NCI-H128 (cell line): ENCODE measurements around the gene XPR1.
A peak's percentile ranks its signal among the peaks of the same experiment; 100 is the strongest.

ENCODE experiments used
- DNase-seq: peaks from one replicate; lab custom pipeline; 2025; ENCODE audit not compliant: unreplicated experiment; lab: John Stamatoyannopoulos, UW

Gene XPR1

DNA sequence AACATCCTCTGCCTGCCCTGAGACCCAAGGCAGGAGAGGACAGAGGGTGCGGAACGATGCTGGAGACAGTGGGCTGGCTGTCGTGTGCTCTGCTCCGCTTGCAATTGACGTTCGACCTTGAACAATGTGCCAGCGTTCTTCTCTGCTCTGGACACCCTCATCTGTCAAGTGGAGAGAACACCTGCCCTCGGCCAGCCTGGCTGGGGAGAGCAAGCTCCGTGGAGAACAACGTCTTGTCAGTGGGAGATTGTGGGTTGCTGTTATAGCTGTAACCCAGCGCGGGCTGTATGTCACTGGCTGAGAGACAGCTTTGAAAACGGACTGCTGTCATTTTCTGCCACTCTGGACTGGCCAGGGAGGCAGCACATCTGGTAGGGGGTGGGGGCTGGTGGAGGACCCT is 295.5 kb downstream of the XPR1 start:
- DNase-seq = no peak

DNA sequence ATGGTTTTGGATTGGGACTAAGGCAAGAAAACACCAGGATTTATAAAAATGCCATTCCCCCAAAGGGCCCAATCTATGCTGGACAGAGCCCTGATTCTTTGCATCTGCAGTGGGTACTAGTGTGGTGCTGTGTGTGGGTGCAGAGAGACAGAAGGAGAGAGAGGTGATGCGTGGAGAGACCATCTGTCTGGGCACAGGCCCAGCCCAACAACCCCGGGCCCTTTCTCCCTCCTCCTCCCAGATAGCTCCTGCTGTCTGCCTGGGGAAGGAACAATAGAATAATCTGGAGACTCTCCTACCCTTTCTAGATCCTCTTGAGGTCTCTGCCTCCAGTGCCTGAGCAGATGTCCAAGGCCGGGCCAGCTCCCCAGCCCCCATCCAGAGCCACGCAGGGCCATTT is 296.0 kb downstream of the XPR1 start:
- DNase-seq = no peak

DNA sequence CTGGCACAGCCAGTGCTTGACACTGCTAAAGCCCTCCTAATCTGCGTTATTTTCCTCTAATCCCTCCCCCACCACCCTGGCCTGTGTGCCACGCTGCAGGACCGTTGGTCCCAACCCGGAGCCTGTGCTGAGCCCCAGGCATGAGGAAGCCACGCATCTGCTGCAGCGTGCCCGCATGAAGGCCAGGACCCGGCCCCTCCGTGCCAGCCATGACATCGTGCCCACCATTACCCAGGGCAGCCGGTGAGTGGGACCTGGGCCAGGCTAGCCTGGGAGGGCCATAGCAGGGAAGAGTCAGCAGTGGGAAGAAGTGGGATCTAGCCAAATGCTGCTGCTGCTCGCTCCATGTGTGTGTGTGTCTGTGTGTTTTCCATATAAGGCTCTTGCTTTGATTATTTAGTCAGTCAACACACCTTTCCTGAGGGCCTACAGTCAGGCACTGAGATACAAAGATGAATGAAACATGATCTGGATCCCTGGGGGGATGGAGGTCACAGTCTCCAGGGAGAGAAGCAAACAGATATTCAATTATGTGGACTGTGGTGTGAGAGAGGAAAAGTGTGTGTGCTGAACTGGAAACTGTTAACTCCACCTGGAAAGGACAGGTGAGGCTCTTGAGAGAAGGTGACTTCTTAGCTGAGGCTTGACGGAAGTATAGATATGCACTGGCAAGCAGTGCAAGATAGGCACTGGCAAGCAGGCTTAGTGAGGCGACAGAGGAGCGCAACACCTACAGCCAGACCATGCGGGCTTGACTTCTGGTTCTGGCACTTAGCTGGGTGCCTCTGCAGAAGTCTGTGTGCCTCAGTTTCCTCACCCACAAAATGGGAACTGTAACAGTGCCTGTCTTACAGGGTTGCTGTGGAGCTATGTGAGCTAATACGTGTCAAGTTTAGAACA is 296.8 kb downstream of the XPR1 start:
- no peak for DNase-seq

DNA sequence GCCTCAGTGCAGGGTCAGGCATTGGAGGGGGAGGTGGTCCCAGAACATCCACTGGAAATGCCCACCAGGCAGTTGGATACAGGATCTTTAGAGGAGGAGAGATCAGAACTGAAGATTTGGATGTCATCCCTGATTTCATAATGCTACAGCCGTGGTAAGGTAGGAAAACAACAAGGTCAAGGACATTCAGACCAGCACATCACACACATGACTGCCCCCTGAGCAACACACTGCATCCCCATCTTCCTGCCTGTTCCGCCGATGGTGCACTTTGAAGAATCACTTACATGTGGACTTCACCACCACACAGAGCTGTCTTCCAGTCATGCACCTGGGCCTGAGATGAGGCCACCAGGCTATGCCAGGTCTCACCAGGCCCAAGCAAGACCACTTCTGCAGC is 297.6 kb downstream of the XPR1 start:
- DNase-seq = no peak

DNA sequence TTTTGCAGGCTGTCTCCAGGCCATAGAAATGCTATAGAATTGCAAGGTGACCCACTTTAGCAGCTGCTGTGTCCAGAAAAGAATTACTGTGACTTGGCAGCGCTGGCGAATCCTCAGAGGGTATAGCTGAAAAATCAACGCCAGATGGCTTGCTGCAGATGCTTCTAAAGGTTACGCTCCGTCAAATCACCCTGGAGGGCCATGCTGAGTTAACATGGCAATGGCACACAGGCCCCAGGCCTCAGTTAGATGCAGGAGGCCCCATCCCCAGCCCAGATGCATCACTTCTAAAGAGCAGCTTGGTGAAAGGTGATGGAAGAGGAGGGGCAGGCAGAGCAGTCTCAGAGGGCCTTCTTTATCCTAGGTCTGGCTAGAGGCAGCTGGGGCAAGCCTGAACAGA is 298.9 kb downstream of the XPR1 start:
- peak; percentile 25 for DNase-seq

DNA sequence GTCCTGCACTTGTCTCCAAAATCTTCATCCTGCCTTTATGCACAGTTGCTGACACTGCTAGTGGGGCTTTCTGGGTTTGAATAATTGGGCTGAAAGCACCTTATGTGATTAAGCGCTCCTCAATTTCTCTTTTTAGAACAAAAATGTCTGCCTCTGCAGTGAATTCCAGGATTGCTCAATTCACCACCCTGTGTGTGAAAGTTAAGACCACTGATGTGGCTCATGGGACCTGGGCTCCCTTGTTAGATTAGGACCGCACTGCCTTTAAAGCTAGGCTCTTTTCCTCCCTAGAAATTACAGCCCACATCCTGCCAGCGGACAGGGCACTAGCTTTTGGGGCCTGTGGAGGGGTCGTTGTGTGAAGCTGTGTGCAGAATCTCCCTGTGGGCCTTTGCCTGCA is 299.7 kb downstream of the XPR1 start:
- no peak for DNase-seq

DNA sequence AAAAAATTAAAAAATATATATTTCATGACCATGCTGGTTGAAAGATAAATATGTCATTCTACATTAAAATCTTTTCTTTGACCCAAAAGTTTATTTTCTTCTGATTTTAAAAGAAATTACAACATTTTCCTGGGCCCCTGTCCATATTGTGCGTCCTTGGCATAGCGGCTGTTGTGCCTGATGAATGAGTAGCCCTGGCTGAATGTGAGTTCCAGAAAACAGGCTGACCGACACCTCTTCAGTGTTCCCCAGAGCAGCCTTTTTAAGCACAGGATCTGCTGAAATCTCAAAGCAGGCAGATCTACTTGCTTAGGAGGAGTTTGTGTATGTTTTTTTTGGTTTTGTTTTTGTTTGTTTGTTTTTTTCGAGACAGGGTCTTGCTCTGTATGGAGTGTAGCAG is 300.6 kb downstream of the XPR1 start:
- DNase-seq = no peak

DNA sequence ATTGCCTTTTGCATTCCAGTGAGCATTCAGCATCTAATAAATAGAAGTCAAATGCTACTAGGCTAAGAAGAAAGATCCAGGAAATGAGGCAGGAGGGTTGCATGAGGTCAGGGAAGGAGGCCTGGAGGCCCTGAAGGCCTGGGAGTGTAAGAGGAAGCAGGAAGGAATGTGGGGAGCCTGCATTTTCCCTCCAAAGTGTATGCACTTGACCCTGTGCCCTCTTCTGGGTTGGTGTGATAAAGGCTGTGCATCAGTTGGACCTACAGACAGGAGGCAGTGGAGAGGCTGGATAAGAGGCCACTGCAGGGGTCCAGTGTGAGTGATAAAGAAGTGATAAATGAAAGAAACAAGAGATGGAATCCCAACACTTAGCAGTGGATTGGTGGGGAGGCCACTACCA is 301.3 kb downstream of the XPR1 start:
- no peak for DNase-seq

DNA sequence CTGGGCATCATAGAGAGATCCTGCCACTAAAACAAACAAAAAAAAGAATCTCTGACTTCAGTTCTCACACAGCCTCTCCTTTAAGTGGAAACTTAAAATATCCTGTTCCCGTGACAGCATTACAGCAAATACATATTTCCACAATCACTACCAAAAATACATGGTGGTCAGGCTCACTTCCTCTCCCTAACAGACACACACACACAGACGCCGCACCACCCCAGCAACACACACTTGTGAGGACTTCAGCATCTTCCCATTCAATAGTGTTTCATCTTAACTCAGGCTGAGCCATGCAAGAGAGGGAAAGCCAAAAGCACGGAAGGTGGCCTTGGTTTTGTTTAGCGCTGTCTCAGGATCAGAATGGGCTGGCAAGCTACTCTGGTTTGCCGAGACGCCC is 302.7 kb downstream of the XPR1 start:
- no peak for DNase-seq

DNA sequence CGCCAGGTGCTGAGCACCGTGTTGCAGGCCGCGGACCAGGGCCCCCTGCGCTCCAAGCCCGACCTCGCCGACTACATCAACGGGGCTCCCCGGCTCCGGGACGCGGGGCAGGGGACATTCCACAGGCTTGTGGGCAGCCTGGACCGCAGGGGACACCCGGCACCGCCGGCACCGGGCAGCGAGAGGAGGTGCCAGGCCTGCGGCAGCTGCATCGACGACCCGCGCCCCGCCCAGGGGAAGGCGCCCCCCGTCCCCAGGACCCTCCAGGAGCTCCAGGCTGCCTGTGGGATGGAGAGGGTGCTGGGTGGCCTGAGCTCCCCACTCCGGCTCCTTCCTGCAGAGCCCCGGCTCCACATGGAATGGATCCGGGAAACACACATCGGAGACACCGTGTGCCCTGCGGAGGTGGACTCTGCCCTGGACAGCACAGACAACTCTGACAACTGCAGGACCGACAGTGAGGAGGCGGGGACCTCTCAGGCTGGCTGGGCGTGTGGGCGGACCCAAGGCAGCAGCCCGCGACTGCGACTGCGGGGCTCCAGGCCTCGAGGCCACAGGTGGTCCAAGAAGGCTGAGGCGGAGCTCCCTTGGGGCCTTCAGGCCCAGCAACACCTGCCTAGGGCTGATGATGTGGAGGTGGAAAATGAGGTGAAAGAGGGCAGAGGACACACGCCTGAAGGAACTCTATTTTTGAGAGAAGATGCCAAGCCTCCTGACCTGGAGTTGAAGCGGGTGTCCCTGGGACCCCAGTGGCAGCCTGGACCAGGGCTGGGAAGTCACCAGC is 303.7 kb downstream of the XPR1 start:
- no peak for DNase-seq

DNA sequence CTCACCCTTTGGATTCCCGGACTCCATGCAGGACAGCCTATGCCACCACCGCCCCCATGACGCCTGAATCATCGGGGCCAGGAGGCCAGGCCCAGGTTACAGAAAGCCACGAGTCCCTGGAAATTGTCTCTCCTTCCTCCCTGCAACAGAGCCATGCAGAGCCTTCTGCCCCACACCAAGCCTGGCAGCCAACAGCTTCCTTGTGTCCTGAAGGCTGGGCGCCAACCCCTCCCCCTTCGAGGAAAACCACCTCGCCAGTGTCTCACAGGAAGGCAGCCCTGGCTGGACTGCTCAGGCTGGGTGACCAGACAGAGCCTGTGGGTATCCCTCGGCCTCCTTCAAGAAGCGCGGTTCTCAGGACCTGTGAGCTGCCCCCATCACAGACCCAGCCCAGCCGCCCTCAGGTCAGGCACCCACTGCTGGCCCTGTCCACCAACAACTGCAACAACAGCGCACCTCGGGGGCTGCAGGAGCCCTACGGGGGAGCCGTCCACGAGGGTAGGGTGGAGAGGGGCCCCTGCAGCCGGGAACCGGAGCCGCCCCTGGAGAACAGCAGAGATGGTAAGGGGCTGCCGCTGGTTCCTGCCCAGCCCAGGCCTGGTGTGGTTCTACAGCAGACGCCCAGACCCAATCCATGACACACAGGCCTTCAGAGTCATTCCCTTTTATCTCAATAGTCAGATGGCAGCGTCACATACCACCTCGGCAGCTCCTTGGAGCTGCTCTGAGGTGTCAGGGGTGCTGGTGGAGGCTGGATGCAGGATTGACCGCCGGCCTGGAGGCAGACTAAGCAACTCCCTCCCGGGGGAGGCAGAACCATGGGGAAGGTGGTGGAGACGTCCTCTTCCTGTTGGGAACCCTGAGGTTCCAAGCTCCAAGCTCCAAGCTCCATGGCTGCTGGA is 304.5 kb downstream of the XPR1 start:
- no peak for DNase-seq

DNA sequence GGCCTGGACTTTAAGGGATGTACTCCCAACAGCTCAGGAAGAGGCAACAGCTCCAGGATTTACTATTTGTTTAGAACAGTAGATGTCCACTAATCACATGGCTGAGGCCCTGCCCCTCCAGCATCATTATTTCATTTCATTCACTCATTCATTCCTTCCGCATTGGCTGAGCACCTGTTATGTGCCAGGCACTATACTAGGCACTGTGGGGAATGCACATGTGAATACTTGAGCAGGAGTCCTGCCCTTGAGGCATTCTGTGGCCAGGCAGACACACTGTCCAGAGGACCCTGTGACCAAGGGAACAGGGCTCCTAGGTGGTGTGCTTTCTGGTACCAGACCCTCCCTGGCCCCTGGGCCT is 305.2 kb downstream of the XPR1 start:
- DNase-seq = no peak

DNA sequence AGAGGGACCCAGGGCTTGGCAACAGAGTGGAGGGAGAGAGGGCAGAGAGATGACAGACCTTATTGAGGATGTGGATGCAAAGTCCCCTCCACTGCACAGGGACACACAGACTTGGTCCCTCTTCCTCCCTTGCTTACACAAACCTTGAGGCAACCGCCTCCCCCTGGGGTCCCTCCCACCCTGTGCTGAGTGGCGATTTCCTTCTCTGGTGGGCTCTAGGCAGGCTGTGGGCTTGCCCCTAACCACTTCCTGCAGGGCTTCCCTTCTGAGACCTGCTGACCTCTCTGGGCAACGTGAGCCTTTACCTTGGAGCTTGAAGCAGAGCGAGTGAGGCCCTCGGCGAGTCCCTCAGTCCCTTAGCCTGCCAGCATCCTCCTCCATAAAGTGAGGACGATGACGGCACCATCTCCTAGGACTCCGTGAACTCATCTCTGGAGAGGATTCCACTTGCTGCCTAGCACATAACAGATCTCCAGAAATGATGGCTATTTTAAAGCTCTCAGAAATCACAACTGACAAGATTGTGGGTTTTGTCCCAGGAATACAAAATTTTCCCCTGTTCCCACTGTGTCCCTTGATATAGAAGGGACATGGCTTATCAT is 305.9 kb downstream of the XPR1 start:
- DNase-seq = no peak

DNA sequence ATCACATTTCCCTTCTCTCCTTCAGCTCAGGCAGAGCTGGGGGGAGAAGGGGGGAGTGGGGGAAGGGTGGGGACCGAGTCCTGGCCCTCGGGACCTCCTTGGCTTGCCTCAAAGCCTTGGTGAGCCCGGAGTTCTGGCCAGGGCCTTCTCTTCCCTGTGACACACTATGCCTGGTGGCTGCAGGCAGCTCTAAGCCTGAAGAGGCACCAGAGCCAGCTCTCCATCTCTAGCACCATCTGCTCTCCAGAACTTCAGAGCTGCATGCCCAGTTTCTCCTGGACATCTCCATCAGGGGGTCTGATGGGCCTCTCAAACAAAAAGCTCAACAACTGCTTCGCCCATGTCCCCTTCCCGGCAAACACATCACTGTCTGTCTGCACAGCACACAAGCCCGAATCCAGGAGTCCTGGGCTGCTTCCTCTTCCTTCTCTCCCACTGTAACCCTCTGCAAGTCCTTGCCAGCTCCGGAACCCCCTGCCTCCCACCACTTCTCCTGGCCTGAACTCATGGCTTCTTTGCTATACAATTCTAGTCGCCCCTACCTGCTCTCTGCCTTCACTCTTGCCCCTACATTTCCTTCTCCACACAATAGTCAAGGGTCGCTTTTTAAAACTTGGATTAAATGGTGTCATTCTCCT is 307.4 kb downstream of the XPR1 start:
- DNase-seq = no peak

DNA sequence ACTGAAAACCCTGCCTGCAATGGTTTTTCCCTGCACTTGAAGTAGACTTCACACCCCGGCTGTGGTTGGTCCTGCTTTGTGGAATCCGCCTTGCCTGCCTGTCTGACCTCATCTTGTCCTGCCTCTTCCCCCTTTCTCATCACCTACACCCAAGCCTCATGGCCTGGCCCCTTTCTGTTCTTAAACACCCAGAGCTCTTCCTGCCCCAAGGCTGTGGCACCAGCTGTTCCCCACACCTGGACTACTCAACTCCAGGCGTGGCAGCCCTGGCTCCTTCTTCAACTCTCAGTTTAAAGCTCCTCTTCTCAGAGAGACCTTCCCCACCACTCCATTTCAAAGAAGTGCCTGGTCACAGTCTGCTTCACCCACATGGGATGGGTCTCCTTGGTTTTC is 307.9 kb downstream of the XPR1 start:
- no peak for DNase-seq
